IMR-90 (cell line): ENCODE measurements around the gene RECK. TPM values are rescaled to one million over a fixed set of nuclear protein-coding genes. Genes with fewer than 3 reads are reported as not detected.
"Not testable (repeated sequence)": the region's sequence is repeated elsewhere in the genome, so short reads cannot be mapped to it uniquely, and the experiment has no call there.

Experiments used
- ATAC-seq: fragments of 200-7000 bp; cut with Tn5 transposase; 2 replicates; pipeline ENCODE4 v1.9.1; 2020; ENCODE audit warnings: low read depth, mild to moderate bottlenecking, moderate library complexity
- BruUV-seq: library from RNA; stranded (reverse); fragments of 400-500 nt; replicated peaks from 2 replicates; lab custom pipeline; 2021; lab: Mats Ljungman, UMichigan
- CTCF ChIA-PET: fragments of 300-600 bp; formaldehyde crosslinking; extraction: SDS; loops from one replicate; lab custom pipeline; 2021; ENCODE audit warnings: antibody characterized with exemption; lab: Yijun Ruan, JAX
- POLR2A ChIA-PET: fragments of 300-600 bp; sonication (Branson Sonifier 250); formaldehyde crosslinking; loops from one replicate; lab custom pipeline; 2022; ENCODE audit warnings: antibody characterized with exemption; ENCODE audit not compliant: unreplicated experiment; lab: Charles Lee
- DNase-seq: peaks from one replicate; pipeline ENCODE4 v3.0.0; 2013
- H2AFZ ChIP-seq: replicated peaks from 2 replicates; pipeline ENCODE3; 2013; ENCODE audit warnings: low read length, mild to moderate bottlenecking; ENCODE audit not compliant: poor library complexity
- H2AK5ac ChIP-seq: 2 replicates; pipeline ENCODE4 v1.6.1; 2013; ENCODE audit warnings: low read depth, low read length, inconsistent platforms
- H2AK9ac ChIP-seq: replicated peaks from 2 replicates; pipeline ENCODE3; 2013; ENCODE audit warnings: mild to moderate bottlenecking, low read depth, low read length, moderate library complexity; ENCODE audit not compliant: poor library complexity
- H2BK120ac ChIP-seq: 2 replicates; pipeline ENCODE4 v1.6.1; 2013; ENCODE audit warnings: low read depth, low read length, inconsistent platforms
- H2BK15ac ChIP-seq: 3 replicates; pipeline ENCODE4 v1.6.1; 2013; ENCODE audit warnings: low read depth, low read length, inconsistent platforms
- H2BK20ac ChIP-seq: 2 replicates; pipeline ENCODE4 v1.6.1; 2013; ENCODE audit warnings: low read depth, mild to moderate bottlenecking, inconsistent platforms, low read length, moderate library complexity
- H2BK5ac ChIP-seq: 2 replicates; pipeline ENCODE4 v1.6.1; 2013; ENCODE audit warnings: mild to moderate bottlenecking, low read depth, low read length, inconsistent platforms; ENCODE audit not compliant: poor library complexity, severe bottlenecking
- H3K14ac ChIP-seq: replicated peaks from 2 replicates; pipeline ENCODE4 v1.6.1; 2013; ENCODE audit warnings: low read depth, low read length, inconsistent platforms
- H3K18ac ChIP-seq: 2 replicates; pipeline ENCODE4 v1.6.1; 2013; ENCODE audit warnings: low read depth, low read length, control low read depth
- H3K23ac ChIP-seq: 2 replicates; pipeline ENCODE4 v1.6.1; 2013; ENCODE audit warnings: low read depth, low read length, inconsistent platforms
- H3K27ac ChIP-seq: 2 replicates; pipeline ENCODE4 v1.5.1; 2013; ENCODE audit warnings: mild to moderate bottlenecking, control low read depth, low read length; ENCODE audit not compliant: insufficient read depth
- H3K27me3 ChIP-seq: 2 replicates; pipeline ENCODE4 v1.6.1; 2013; ENCODE audit warnings: low read length; ENCODE audit not compliant: control insufficient read depth, insufficient read depth
- H3K36me3 ChIP-seq: 2 replicates; pipeline ENCODE4 v1.6.1; 2013; ENCODE audit warnings: low read length, mixed read lengths; ENCODE audit not compliant: control insufficient read depth, insufficient read depth
- H3K4ac ChIP-seq: 2 replicates; pipeline ENCODE4 v1.6.1; 2013; ENCODE audit warnings: low read depth, low read length, inconsistent platforms
- H3K4me1 ChIP-seq: 2 replicates; pipeline ENCODE4 v1.6.1; 2013; ENCODE audit warnings: low read length, mixed read lengths; ENCODE audit not compliant: control insufficient read depth, insufficient read depth
- H3K4me2 ChIP-seq: 2 replicates; pipeline ENCODE4 v1.6.1; 2013; ENCODE audit warnings: low read depth, mild to moderate bottlenecking, control low read depth, low read length, moderate library complexity
- H3K4me3 ChIP-seq: 2 replicates; pipeline ENCODE4 v1.5.1; 2013; ENCODE audit warnings: low read depth, mild to moderate bottlenecking, control low read depth, low read length, moderate library complexity; ENCODE audit not compliant: insufficient read depth
- H3K56ac ChIP-seq: 2 replicates; pipeline ENCODE4 v1.6.1; 2013; ENCODE audit warnings: low read length, inconsistent platforms; ENCODE audit not compliant: insufficient read depth; ENCODE audit errors: extremely low read depth
- H3K79me1 ChIP-seq, 2 experiments: 2 replicates each; pipeline ENCODE4 v1.6.1; 2013; ENCODE audit warnings: low read length in 2 of 2, inconsistent platforms in 1 of 2, low read depth in 1 of 2
- H3K9ac ChIP-seq: 2 replicates; pipeline ENCODE4 v1.6.1; 2013; ENCODE audit warnings: low read depth, low read length, control low read depth
- H3K9me1 ChIP-seq: 2 replicates; pipeline ENCODE4 v1.6.1; 2013; ENCODE audit warnings: low read length, inconsistent platforms; ENCODE audit not compliant: insufficient read depth
- H3K9me3 ChIP-seq: 2 replicates; pipeline ENCODE4 v1.6.1; 2013; ENCODE audit warnings: low read length; ENCODE audit not compliant: control insufficient read depth, insufficient read depth
- H4K20me1 ChIP-seq: 2 replicates; pipeline ENCODE4 v1.6.1; 2013; ENCODE audit warnings: low read length, inconsistent platforms; ENCODE audit not compliant: insufficient read depth
- H4K5ac ChIP-seq: 2 replicates; pipeline ENCODE4 v1.6.1; 2013; ENCODE audit warnings: mild to moderate bottlenecking, low read depth, low read length, control low read depth
- H4K8ac ChIP-seq, 2 experiments: 2 replicates each; pipeline ENCODE4 v1.6.1; 2013; ENCODE audit warnings: low read depth in 2 of 2, low read length in 2 of 2, control low read depth in 1 of 2, inconsistent platforms in 1 of 2
- H4K91ac ChIP-seq: 2 replicates; pipeline ENCODE4 v1.6.1; 2013; ENCODE audit warnings: low read depth, low read length, inconsistent platforms; ENCODE audit not compliant: insufficient read depth
- CEBPB ChIP-seq: IDR thresholded peaks from 2 replicates; pipeline ENCODE4 v1.6.1; 2012; ENCODE audit warnings: low read depth, low read length, improper control_type of control experiment
- WGBS, 2 experiments: methylation state at CpG; one replicate each; pipeline versions ENCODE4 v1.1.5 to v1.1.7; 2013; ENCODE audit warnings: missing lambda C conversion rate in 2 of 2; ENCODE audit not compliant: insufficient read length in 1 of 2; ENCODE audit errors: extremely low coverage in 2 of 2; 5-methylcytosine and 5-hydroxymethylcytosine counted together
- dilution Hi-C: fragments of 300-500 bp; cut with HindIII; formaldehyde crosslinking; loops from one replicate; pipeline ENCODE4 v1.14.3; 2018; ENCODE audit warnings: low sequenced_read_pairs; ENCODE audit not compliant: unreplicated experiment
- in situ Hi-C: fragments of 300-500 bp; cut with MboI; formaldehyde crosslinking; loops from 3 replicates; pipeline ENCODE4 v1.14.3; 2019; ENCODE audit warnings: low sequenced_read_pairs, inconsistent platforms, mixed read lengths
- intact Hi-C: fragments of 100-400 bp; cut with micrococcal nuclease; formaldehyde crosslinking; loops from 2 replicates; pipeline ENCODE4 v1.10.0; 2022
- polyA plus RNA-seq, 3 experiments: library from polyadenylated mRNA; depleted of rRNA; stranded (reverse); fragments of >200 nt; gene quantifications; 2 replicates each; pipeline ENCODE4 v1.2.3, GENCODE V29; 2012; ENCODE audit warnings: low replicate concordance in 1 of 3
- total RNA-seq: library from RNA; depleted of rRNA; stranded (reverse); fragments of >200 nt; gene quantifications from 2 replicates; pipeline ENCODE4 v1.2.3, GENCODE V29; 2012

Gene RECK
- total and polyA plus RNA-seq, 2 of the 4 experiments (the other 2 are of a cell fraction) = 23.5 to 44.0 TPM

DNA sequence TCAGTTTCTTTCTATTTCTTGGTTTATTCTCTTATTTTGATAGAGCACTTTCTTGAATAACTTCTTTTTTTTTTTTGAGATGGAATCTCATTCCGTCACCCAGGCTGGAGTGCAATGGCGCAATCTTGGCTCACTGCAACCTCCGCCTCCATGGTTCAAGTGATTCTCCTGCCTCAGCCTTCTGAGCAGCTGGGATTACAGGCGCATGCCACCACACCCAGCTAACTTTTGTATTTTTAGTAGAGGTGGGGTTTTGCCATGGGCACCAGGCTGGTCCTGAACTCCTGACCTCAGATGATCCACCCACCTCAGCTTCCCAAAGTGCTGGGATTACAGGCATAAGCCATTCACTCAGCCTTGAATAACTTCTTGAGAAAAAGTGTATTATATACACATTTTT is 39.7 kb upstream of the RECK start:
- H3K79me1 ChIP-seq, H4K8ac ChIP-seq, H3K27me3 ChIP-seq, H3K14ac ChIP-seq, H3K23ac ChIP-seq, H4K20me1 ChIP-seq, H4K5ac ChIP-seq, H3K4me2 ChIP-seq, H2BK20ac ChIP-seq, H3K4ac ChIP-seq, H3K36me3 ChIP-seq, in situ Hi-C loops, H3K27ac ChIP-seq, H2BK120ac ChIP-seq, dilution Hi-C loops, H2AFZ ChIP-seq, DNase-seq, H3K4me1 ChIP-seq, POLR2A ChIA-PET, BruUV-seq, H2AK9ac ChIP-seq, H3K9me1 ChIP-seq, H3K18ac ChIP-seq, H2BK5ac ChIP-seq, H3K9me3 ChIP-seq, H2AK5ac ChIP-seq, H4K91ac ChIP-seq, ATAC-seq, H3K4me3 ChIP-seq, H3K9ac ChIP-seq, H3K56ac ChIP-seq, H2BK15ac ChIP-seq: not testable (repeated sequence)
- no CpG with 5 or more reads among the region's 4 CpGs for WGBS, 2 experiments
- CTCF ChIA-PET = interaction anchor here (0.8 kb wide), 1 partner anchor 108 kb away, joined by 4 read pairs; no protein-coding TSS in a partner anchor
- 0 out of 2 replicates have a peak, but pooled peaks have one; percentile 31 for TF ChIP-seq CEBPB
- intact Hi-C loops = loop anchor here (5.0 kb wide), 1 partner anchor 35 kb away; no protein-coding TSS in a partner anchor
